Choroid plexus epithelial cell (primary cell): ENCODE measurements around the gene ARHGDIA.

Experiments
- DNase-seq: peaks from one replicate; pipeline ENCODE4 v3.0.0-alpha.2; 2010; ENCODE audit warnings: low read depth
- H3K4me3 ChIP-seq: 2 replicates; pipeline ENCODE4 v1.5.1; 2011; ENCODE audit warnings: low read depth, mild to moderate bottlenecking, control low read depth, low read length, moderate library complexity
- CTCF ChIP-seq: conservative IDR thresholded peaks from 2 replicates; pipeline ENCODE4 v1.5.1; 2011; ENCODE audit warnings: low read depth, mild to moderate bottlenecking, control low read depth, inconsistent platforms, low read length, moderate library complexity

Gene ARHGDIA

GRCh38 chr17:81831957-81832607 lies 39.1 kb downstream of the ARHGDIA start:
- DNase-seq, result no peak
- TF ChIP-seq CTCF, result no peak
- peak overlapping the region; percentile 76 for H3K4me3 ChIP-seq

- no peak for TF ChIP-seq CTCF
- no peak overlapping the region for H3K4me3 ChIP-seq
- no peak for DNase-seq
These were observed 39.6 kb downstream of the ARHGDIA start for GRCh38 chr17:81831563-81831956.

- TF ChIP-seq CTCF, result no peak
- no peak overlapping the region for H3K4me3 ChIP-seq
- no peak for DNase-seq
These were observed 41.3 kb downstream of the ARHGDIA start for GRCh38 chr17:81829858-81830257.

GRCh38 chr17:81828656-81829055 lies 42.5 kb downstream of the ARHGDIA start:
- peak; percentile 48 for DNase-seq
- H3K4me3 ChIP-seq, result no peak overlapping the region
- TF ChIP-seq CTCF, result no peak

GRCh38 chr17:81825841-81826466 lies 45.2 kb downstream of the ARHGDIA start:
- DNase-seq, result no peak
- H3K4me3 ChIP-seq, result no peak overlapping the region
- no peak for TF ChIP-seq CTCF

GRCh38 chr17:81824595-81824994 lies 46.5 kb downstream of the ARHGDIA start:
- TF ChIP-seq CTCF, result no peak
- DNase-seq, result no peak

GRCh38 chr17:81823820-81824550 lies 47.2 kb downstream of the ARHGDIA start:
- no peak overlapping the region for H3K4me3 ChIP-seq
- no peak for DNase-seq
- TF ChIP-seq CTCF, result no peak

More at GRCh38 chr17:81824595-81824994, 46.5 kb downstream of the ARHGDIA start:
- H3K4me3 ChIP-seq, result no peak overlapping the region
